Stimulated activated effector memory CD8-positive, alpha-beta T cell treated with anti-CD3 and anti-CD28 coated beads, Interleukin-12 subunit alpha, Interleukin-12 subunit beta, amount 100 ng/mL, for 72 hours (primary cell): ENCODE data around the gene FAM228B.
"Not testable (repeated sequence)": the region's sequence is repeated elsewhere in the genome, so short reads cannot be mapped to it uniquely, and the experiment has no call there.

Experiments used
- ATAC-seq: fragments of 150-1000 bp; cut with Tn5 transposase; 2 replicates; pipeline ENCODE4 v1.10.0; 2021
- DNase-seq, 2 donors: peaks; one replicate each; pipeline ENCODE4 v3.0.0; 2021 to 2022; ENCODE audit warnings: low spot score in 2 of 2
- H3K27ac Mint-ChIP-seq: one replicate; pipeline ENCODE4 v1.8.0; 2022; ENCODE audit warnings: mild to moderate bottlenecking, mixed read lengths
- H3K36me3 Mint-ChIP-seq: one replicate; pipeline ENCODE4 v1.8.0; 2022; ENCODE audit warnings: mild to moderate bottlenecking, mixed read lengths
- H3K4me1 Mint-ChIP-seq: one replicate; pipeline ENCODE4 v1.8.0; 2022; ENCODE audit warnings: mixed read lengths
- H3K4me3 Mint-ChIP-seq: one replicate; pipeline ENCODE4 v1.8.0; 2022; ENCODE audit warnings: mild to moderate bottlenecking, mixed read lengths
- H3K9me3 Mint-ChIP-seq: one replicate; pipeline ENCODE4 v1.8.0; 2022; ENCODE audit warnings: mixed read lengths

The FAM228B gene

GRCh38 chr2:24087032-24087431 lies 36.2 kb upstream of the FAM228B start:
- Mint-ChIP-seq H3K36me3 (peaks cover 24% of the 10 kb centered on the region), H3K4me3 (no peak overlapping the region), H3K27ac (no peak overlapping the region), H3K4me1 (peaks cover 13% of the 10 kb centered on the region), H3K9me3 (no peaks in the 10 kb centered on the region)
- DNase-seq = no peak
- no peak for ATAC-seq

GRCh38 chr2:24088821-24089359 lies 34.4 kb upstream of the FAM228B start:
- no peak for ATAC-seq
- no peak overlapping the region for H3K27ac Mint-ChIP-seq
- H3K36me3 Mint-ChIP-seq = peaks cover 23% of the 10 kb centered on the region
- H3K9me3 Mint-ChIP-seq = peaks cover 2% of the 10 kb centered on the region
- no peak for DNase-seq
- peaks cover 9% of the 10 kb centered on the region for H3K4me1 Mint-ChIP-seq
- no peak overlapping the region for H3K4me3 Mint-ChIP-seq

DNA sequence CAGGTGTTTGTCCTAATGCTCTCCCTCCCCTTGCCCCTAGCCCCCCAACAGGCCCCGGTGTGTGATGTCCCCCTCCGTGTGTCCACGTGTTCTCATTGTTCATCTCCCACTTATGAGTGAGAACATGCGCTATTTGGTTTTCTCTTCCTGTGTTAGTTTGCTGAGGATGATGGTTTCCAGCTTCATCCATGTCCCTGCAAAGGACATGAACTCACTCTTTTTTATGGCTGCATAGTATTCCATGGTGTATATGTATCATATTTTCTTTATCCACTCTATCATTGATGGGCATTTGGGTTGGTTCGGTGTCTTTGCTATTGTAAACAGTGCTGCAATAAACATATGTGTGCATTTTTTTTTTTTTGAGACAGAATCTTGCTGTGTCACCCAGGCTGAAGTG lies 30.0 kb upstream of the FAM228B start:
- H3K9me3 Mint-ChIP-seq = not testable (repeated sequence)

GRCh38 chr2:24095171-24095677 lies 28.0 kb upstream of the FAM228B start:
- peaks cover 20% of the 10 kb centered on the region for H3K36me3 Mint-ChIP-seq
- H3K27ac Mint-ChIP-seq, H3K9me3 Mint-ChIP-seq, ATAC-seq, H3K4me3 Mint-ChIP-seq, DNase-seq, H3K4me1 Mint-ChIP-seq: not testable (repeated sequence)

More for the DNA sequence above, 30.0 kb upstream of the FAM228B start:
- H3K27ac Mint-ChIP-seq, ATAC-seq, H3K4me1 Mint-ChIP-seq, H3K4me3 Mint-ChIP-seq, DNase-seq: not testable (repeated sequence)
- H3K36me3 Mint-ChIP-seq = peaks cover 30% of the 10 kb centered on the region

DNA sequence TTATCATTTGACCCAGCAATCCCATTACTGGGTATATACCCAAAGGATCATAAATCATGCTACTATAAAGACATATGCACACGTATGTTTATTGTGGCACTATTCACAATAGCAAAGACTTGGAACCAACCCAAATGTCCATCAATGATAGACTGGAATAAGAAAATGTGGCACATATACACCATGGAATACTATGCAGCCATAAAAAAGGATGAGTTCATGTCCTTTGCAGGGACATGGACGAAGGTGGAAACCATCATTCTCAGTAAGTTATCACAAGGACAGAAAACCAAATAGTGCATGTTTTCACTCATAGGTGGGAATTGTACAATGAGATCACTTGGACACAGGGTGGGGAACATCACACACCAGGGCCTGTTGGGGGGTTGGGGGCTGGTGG lies 22.5 kb upstream of the FAM228B start:
- not testable (repeated sequence) for ATAC-seq, DNase-seq, H3K36me3 Mint-ChIP-seq, H3K9me3 Mint-ChIP-seq, H3K27ac Mint-ChIP-seq, H3K4me1 Mint-ChIP-seq, H3K4me3 Mint-ChIP-seq

- Mint-ChIP-seq H3K4me1 (no peaks in the 10 kb centered on the region), H3K27ac (no peak overlapping the region), H3K36me3 (no peaks in the 10 kb centered on the region), H3K9me3 (peaks cover 9% of the 10 kb centered on the region), H3K4me3 (no peak overlapping the region)
- no peak for ATAC-seq
- no peak for DNase-seq
Observed at GRCh38 chr2:24101992-24102391, 21.3 kb upstream of the FAM228B start.

GRCh38 chr2:24102677-24103076 lies 20.6 kb upstream of the FAM228B start:
- ATAC-seq (no peak), DNase-seq (no peak)
- Mint-ChIP-seq H3K27ac (no peak overlapping the region), H3K4me1 (no peaks in the 10 kb centered on the region), H3K4me3 (no peak overlapping the region), H3K9me3 (peaks cover 12% of the 10 kb centered on the region), H3K36me3 (no peaks in the 10 kb centered on the region)

DNA sequence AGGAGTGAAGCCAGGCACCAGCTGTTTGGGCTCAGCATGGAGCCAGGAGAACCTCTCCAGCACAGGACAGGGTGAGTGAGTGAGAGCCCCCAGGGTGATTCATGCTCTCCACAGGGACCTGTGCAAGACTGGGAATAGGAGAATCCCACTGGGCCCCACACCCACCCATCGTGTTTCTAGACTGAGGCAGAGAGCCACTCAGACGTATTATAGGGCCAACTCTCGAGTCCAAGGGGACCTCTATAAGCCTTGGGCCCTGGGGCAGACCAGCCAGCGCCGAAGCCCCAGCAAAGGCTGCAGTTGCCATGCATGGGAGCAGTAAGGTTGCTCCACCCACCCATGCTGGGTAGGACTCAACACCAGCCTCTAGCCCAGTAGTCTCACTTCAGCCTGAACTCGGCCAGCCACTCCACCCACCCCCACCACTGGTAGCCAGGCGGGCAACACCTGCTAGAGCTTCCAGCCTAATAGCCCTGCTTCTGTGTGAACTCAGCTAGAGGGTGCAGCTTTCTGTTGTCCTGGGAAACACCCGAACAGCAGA lies 19.1 kb upstream of the FAM228B start:
- H3K27ac Mint-ChIP-seq = no peak overlapping the region
- H3K4me1 Mint-ChIP-seq = no peaks in the 10 kb centered on the region
- no peak for DNase-seq
- no peaks in the 10 kb centered on the region for H3K36me3 Mint-ChIP-seq
- H3K9me3 Mint-ChIP-seq = peaks cover 11% of the 10 kb centered on the region
- H3K4me3 Mint-ChIP-seq = no peak overlapping the region
- no peak for ATAC-seq

- Mint-ChIP-seq H3K4me3 (no peak overlapping the region), H3K27ac (no peak overlapping the region), H3K36me3 (no peaks in the 10 kb centered on the region), H3K9me3 (peaks cover 13% of the 10 kb centered on the region), H3K4me1 (no peaks in the 10 kb centered on the region)
- no peak for ATAC-seq
- DNase-seq = no peak
Observed at GRCh38 chr2:24104906-24105305, 18.4 kb upstream of the FAM228B start.

DNA sequence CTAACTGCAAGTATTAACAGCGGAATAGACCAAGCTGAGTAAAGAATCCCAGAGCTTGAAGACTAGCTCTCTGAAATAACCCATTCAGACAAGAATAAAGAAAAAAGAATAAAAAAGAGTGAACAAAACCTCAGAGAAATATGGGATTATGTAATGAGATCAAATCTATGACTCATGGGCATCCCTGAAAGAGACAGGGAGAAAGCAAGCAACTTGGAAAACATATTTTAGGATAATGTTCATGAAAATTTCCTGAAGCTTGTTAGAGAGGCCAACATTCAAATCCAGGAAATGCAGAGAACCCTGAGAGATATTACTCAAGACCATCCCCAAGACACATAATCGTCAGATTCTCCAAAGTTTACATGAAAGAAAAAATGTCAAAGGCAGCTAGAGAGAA lies 17.5 kb upstream of the FAM228B start:
- H3K9me3 Mint-ChIP-seq = peaks cover 13% of the 10 kb centered on the region
- no peak for ATAC-seq
- DNase-seq = no peak
- no peak overlapping the region for H3K4me3 Mint-ChIP-seq
- no peaks in the 10 kb centered on the region for H3K36me3 Mint-ChIP-seq
- H3K4me1 Mint-ChIP-seq = no peaks in the 10 kb centered on the region
- H3K27ac Mint-ChIP-seq = no peak overlapping the region

DNA sequence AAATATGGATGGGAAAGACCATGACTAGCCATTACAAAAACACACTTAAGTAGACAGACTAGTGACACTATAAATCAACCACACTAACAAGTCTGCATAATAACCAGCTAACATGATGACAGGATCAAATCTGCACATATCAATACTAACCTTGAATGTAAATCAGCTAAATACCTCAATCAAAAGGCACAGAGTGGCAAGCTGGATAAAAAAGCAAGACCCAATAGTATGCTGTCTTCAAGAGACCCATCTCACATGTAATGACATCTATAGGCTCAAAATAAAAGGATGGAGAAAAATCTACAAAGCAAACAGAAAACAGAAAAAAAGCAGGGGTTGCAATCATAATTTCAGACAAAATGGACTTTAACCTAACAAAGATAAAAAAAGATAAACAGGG lies 16.5 kb upstream of the FAM228B start:
- Mint-ChIP-seq H3K27ac (no peak overlapping the region), H3K4me3 (no peak overlapping the region), H3K36me3 (no peaks in the 10 kb centered on the region), H3K4me1 (no peaks in the 10 kb centered on the region), H3K9me3 (peaks cover 13% of the 10 kb centered on the region)
- no peak for DNase-seq
- ATAC-seq = no peak

DNA sequence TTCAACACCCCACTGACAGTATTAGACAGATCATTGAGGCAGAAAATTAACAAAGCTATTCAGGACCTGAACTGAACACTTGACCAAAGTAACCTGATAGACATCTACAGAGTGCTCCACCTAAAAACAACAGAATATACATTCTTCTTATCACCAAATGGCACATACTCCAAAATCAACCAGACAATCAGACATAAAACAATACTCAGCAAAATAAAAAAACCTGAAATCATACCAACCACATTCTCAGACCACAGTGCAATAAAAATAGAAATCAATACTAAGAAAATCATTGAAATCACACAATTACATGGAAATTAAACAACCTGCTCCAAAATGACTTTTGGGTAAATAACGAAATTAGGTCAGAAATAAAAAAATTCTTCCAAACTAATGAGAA lies 15.9 kb upstream of the FAM228B start:
- no peaks in the 10 kb centered on the region for H3K36me3 Mint-ChIP-seq
- H3K4me1 Mint-ChIP-seq = no peaks in the 10 kb centered on the region
- no peak overlapping the region for H3K27ac Mint-ChIP-seq

DNA sequence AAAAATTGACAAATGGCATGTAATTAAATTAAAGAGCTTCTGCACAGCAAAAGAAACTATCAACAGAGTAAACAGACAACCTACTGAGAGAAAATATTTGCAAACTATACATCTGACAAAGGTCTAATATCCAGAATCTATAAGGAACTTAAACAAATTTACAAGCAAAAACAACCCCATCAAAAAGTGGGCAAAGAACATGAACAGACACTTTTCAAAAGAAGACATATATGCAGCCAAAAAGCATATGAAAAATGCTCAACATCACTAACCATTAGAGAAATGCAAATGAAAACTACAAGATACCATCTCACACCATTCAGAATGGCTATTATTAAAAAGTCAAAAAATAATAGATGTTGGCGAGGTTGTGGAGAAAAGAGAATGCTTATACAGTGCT lies 13.8 kb upstream of the FAM228B start:
- ATAC-seq, DNase-seq, H3K36me3 Mint-ChIP-seq, H3K27ac Mint-ChIP-seq, H3K4me1 Mint-ChIP-seq, H3K4me3 Mint-ChIP-seq: not testable (repeated sequence)
- peaks cover 13% of the 10 kb centered on the region for H3K9me3 Mint-ChIP-seq

More for the DNA sequence above, 15.9 kb upstream of the FAM228B start:
- no peak overlapping the region for H3K4me3 Mint-ChIP-seq
- peaks cover 13% of the 10 kb centered on the region for H3K9me3 Mint-ChIP-seq
- ATAC-seq = no peak
- DNase-seq = no peak

DNA sequence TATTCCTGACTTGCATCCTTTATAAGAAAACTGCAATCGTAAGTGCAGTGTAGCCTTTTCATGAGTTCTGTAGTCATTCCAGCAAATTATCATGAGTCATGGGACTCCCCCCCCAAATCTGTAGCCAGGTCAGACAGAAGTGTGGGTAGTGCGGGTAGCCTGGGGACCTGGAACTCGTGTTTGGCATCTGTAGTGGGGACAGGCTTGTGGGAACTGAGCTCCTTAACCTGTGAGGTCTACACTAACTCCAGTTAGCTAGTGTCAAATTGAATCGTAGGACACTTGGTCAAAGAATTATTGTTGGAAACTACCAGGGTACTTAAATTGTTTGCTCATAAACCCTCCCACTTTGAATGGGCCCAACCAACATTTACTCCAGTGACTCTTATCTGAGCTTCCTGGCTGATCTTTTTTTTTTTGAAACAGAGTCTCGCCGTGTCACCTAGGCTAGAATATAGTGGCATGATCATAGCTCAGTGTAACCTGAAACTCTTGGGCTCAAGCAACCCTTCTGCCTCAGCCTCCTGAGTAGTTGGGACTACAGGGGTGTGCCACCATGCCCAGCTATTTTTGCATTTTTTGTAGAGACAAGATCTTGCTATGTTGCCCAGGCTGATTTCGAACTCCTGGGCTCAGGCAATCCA lies 12.5 kb upstream of the FAM228B start:
- no peaks in the 10 kb centered on the region for H3K4me1 Mint-ChIP-seq
- H3K36me3 Mint-ChIP-seq = no peaks in the 10 kb centered on the region
- no peak for DNase-seq
- ATAC-seq = no peak
- no peak overlapping the region for H3K4me3 Mint-ChIP-seq
- peaks cover 10% of the 10 kb centered on the region for H3K9me3 Mint-ChIP-seq
- no peak overlapping the region for H3K27ac Mint-ChIP-seq

- peaks cover 10% of the 10 kb centered on the region for H3K9me3 Mint-ChIP-seq
- H3K4me1 Mint-ChIP-seq = no peaks in the 10 kb centered on the region
- no peaks in the 10 kb centered on the region for H3K36me3 Mint-ChIP-seq
- H3K4me3 Mint-ChIP-seq = no peak overlapping the region
- no peak overlapping the region for H3K27ac Mint-ChIP-seq
- ATAC-seq (no peak), DNase-seq (no peak)
Observed at GRCh38 chr2:24111407-24111901, 11.8 kb upstream of the FAM228B start.

GRCh38 chr2:24115057-24115456 lies 8.2 kb upstream of the FAM228B start:
- ATAC-seq (no peak), DNase-seq (no peak)
- H3K4me3 Mint-ChIP-seq = no peak overlapping the region
- no peak overlapping the region for H3K27ac Mint-ChIP-seq
- H3K9me3 Mint-ChIP-seq = no peaks in the 10 kb centered on the region
- H3K36me3 Mint-ChIP-seq = no peaks in the 10 kb centered on the region
- no peaks in the 10 kb centered on the region for H3K4me1 Mint-ChIP-seq
